ENCODE results near the gene THBS3. TPM values are rescaled to one million over a fixed set of nuclear protein-coding genes. Genes with fewer than 3 reads are reported as not detected.
A peak's percentile ranks its signal among the peaks of the same experiment; 100 is the strongest.
"Not testable (repeated sequence)": the region's sequence is repeated elsewhere in the genome, so short reads cannot be mapped to it uniquely, and the experiment has no call there.

Gene THBS3
- total RNA-seq, 3 donors from 2014 or later (not counting 1 experiment from before 2014, with no cell fraction given) = 16.2 to 19.4 (median 18.6) TPM

DNA sequence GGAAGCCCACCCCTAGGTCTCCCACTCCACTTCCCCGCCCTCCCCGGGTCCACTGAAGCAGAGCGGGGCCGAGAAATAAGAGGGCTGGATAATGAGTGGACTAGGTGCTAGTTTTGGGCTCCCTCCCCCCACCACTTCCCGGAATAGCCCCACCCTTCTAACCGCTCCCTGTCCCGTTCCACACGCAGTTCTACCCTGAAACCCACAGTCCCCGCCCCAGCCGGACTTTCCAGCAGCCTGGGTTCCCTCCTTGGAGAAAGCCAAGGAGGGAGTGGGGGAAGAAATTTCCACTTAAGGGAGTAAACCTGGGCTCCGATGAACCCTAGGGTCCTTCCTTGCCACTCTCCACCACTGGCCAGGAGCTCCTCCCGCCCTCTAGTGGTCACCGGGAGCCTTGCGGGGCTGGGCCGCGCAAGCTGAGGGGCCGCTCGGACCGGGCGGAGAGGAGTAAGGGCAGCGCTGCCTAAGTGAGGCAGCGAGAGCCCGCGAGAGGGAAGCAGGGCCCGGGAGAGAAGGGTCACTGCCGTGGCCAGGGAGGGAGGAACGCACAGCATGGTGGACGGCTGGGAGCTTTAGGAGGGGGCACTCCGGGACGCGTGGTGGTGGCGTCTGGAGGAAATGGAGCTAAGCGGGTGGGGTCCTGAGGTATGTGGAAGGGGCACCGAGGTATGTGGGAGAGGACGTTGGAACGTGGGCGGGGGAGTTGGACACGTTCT is 14.3 kb downstream of the THBS3 start:
- Mint-ChIP-seq H3K4me3 (peak overlapping the region; percentile 90), H3K27ac (peak overlapping the region; percentile 82 to 97), H3K27me3 (ENCODE audit: low read depth in 2 of 2) (peaks cover 0 to 16% of the 10 kb centered on the region in 2 donors), H3K9me3 (no peaks in the 10 kb centered on the region), H3K36me3 (no peaks in the 10 kb centered on the region), H3K4me1 (peaks cover 15 to 33% of the 10 kb centered on the region in 2 donors)
- DNase-seq (peak; percentile 75 to 80), ATAC-seq (peak; percentile 46 to 81 (median 60))
- intact Hi-C loops (cut with micrococcal nuclease) = loop anchor here (5.0 kb wide), 2 partner anchors 34 to 49 kb away; a partner anchor contains a TSS
- whole genome bisulfite sequencing (ENCODE audit: insufficient coverage) = under 1% methylated on average over 33 of the region's 38 CpGs
- Histone ChIP-seq H3K27me3 (ENCODE audit: control insufficient read depth, insufficient read depth, low read length) (no peaks in the 10 kb centered on the region), H3K27ac (ENCODE audit: low read length) (no peak overlapping the region), H3K4me3 (ENCODE audit: low read length) (peak overlapping the region; percentile 27), H3K9me3 (ENCODE audit: control insufficient read depth, insufficient read depth, low read length) (no peaks in the 10 kb centered on the region), H3K36me3 (ENCODE audit: control insufficient read depth, insufficient read depth, low read length) (no peaks in the 10 kb centered on the region), H3K4me1 (ENCODE audit: control insufficient read depth, insufficient read depth, low read length) (peaks cover 30% of the 10 kb centered on the region)
- TF ChIP-seq, protein P1, sequence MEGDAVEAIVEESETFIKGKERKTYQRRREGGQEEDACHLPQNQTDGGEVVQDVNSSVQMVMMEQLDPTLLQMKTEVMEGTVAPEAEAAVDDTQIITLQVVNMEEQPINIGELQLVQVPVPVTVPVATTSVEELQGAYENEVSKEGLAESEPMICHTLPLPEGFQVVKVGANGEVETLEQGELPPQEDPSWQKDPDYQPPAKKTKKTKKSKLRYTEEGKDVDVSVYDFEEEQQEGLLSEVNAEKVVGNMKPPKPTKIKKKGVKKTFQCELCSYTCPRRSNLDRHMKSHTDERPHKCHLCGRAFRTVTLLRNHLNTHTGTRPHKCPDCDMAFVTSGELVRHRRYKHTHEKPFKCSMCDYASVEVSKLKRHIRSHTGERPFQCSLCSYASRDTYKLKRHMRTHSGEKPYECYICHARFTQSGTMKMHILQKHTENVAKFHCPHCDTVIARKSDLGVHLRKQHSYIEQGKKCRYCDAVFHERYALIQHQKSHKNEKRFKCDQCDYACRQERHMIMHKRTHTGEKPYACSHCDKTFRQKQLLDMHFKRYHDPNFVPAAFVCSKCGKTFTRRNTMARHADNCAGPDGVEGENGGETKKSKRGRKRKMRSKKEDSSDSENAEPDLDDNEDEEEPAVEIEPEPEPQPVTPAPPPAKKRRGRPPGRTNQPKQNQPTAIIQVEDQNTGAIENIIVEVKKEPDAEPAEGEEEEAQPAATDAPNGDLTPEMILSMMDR (IDR thresholded peaks at IDR 0.05) = peak; percentile 97

DNA sequence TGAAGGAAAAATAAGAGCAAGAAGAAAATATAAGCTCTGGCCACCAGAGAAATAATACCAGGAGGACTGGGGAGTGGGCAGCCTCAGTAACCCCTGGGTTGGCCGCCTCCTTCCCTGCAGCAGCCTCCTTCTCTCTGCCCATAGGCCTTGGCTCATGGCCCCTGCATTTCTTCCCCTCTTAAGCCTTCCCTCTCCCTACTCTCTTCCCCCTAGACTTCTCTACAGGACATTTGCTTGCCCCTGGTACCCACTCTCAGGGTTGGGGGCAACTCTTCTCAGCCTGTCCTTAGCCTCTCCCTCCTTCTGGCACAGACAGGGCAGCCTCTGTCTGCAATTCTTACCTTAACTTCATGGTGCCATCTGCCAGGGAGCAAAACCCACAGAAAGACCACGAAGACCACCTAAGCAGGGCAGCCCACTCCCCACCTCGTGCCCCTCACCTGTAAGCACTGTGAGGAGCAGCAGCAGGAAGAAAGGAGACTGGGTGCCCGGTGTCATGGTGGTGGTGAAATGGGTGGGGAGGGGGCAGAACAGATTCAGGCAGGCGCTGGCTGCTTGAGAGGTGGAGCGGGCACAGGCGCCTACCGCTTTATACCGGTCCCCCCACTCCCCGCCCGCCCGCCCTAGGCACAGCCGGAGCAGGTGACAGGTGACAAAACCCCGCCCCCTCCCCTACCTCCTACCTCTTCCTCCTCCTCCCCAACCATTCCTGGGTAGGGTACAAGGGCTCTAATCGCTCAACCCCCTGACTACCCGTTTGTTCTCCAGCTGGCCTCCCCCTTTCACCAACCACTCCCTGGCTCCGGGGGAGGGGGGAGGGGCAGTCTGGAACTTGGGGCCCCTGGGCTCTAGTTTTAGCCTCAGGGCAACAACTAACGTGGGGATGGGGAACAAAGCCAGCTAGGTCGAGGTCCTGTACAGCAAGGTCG is 15.1 kb downstream of the THBS3 start:
- H3K36me3 Mint-ChIP-seq = no peaks in the 10 kb centered on the region
- peak in 1 of 2 donors; percentile 68 for DNase-seq

GRCh38 chr1:155191904-155192303 is 15.8 kb downstream of the THBS3 start:
- Histone ChIP-seq H3K27ac (ENCODE audit: low read length) (no peak overlapping the region), H3K4me1 (ENCODE audit: control insufficient read depth, insufficient read depth, low read length) (peaks cover 30% of the 10 kb centered on the region), H3K9me3 (ENCODE audit: control insufficient read depth, insufficient read depth, low read length) (no peaks in the 10 kb centered on the region), H3K36me3 (ENCODE audit: control insufficient read depth, insufficient read depth, low read length) (no peaks in the 10 kb centered on the region), H3K27me3 (ENCODE audit: control insufficient read depth, insufficient read depth, low read length) (no peaks in the 10 kb centered on the region), H3K4me3 (ENCODE audit: low read length) (no peak overlapping the region)
- DNase-seq = no peak
- peaks cover 0 to 16% of the 10 kb centered on the region in 2 donors for H3K27me3 Mint-ChIP-seq (ENCODE audit: low read depth in 2 of 2)
- no peak for ATAC-seq
- intact Hi-C loops (cut with micrococcal nuclease) = loop anchor here (5.0 kb wide), 2 partner anchors 35 to 50 kb away; a partner anchor contains a TSS
- TF ChIP-seq, protein P1 (IDR thresholded peaks at IDR 0.05) = no peak
- H3K27ac Mint-ChIP-seq = peak overlapping the region in 1 of 2 donors; percentile 62
- H3K4me1 Mint-ChIP-seq = peaks cover 20 to 39% of the 10 kb centered on the region in 2 donors
- 88% methylated on average over 17 of the region's 17 CpGs for WGBS (ENCODE audit: insufficient coverage)
- no peak overlapping the region for H3K4me3 Mint-ChIP-seq
- H3K36me3 Mint-ChIP-seq = no peaks in the 10 kb centered on the region
- no peaks in the 10 kb centered on the region for H3K9me3 Mint-ChIP-seq

More for the DNA sequence above, 15.1 kb downstream of the THBS3 start:
- WGBS (ENCODE audit: insufficient coverage) = 30% methylated on average over 10 of the region's 20 CpGs
- Mint-ChIP-seq H3K4me1 (peaks cover 20 to 39% of the 10 kb centered on the region in 2 donors), H3K27ac (peak overlapping the region in 1 of 2 donors; percentile 97), H3K27me3 (ENCODE audit: low read depth in 2 of 2) (peaks cover 0 to 16% of the 10 kb centered on the region in 2 donors), H3K4me3 (peak overlapping the region; percentile 35), H3K9me3 (no peaks in the 10 kb centered on the region)
- Histone ChIP-seq H3K4me1 (ENCODE audit: control insufficient read depth, insufficient read depth, low read length) (peaks cover 30% of the 10 kb centered on the region), H3K9me3 (ENCODE audit: control insufficient read depth, insufficient read depth, low read length) (no peaks in the 10 kb centered on the region), H3K36me3 (ENCODE audit: control insufficient read depth, insufficient read depth, low read length) (no peaks in the 10 kb centered on the region), H3K27me3 (ENCODE audit: control insufficient read depth, insufficient read depth, low read length) (no peaks in the 10 kb centered on the region), H3K4me3 (ENCODE audit: low read length) (peak overlapping the region; percentile 27), H3K27ac (ENCODE audit: low read length) (no peak overlapping the region)
- TF ChIP-seq, protein P1 (IDR thresholded peaks at IDR 0.05) = no peak
- no peak for ATAC-seq
- intact Hi-C loops (cut with micrococcal nuclease) = loop anchor here (5.0 kb wide), 2 partner anchors 35 to 50 kb away; a partner anchor contains a TSS

DNA sequence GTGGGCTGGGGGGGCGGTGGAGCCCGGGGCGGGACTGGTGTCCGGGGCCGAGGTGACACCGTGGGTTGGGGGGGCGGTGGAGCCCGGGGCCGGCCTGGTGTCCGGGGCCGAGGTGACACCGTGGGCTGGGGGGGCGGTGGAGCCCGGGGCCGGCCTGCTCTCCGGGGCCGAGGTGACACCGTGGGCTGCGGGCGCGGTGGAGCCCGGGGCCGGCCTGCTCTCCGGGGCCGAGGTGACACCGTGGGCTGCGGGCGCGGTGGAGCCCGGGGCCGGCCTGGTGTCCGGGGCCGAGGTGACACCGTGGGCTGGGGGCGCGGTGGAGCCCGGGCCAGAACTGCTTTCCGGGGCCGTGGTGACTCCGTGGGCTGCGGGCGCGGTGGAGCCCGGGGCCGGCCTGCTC is 17.8 kb downstream of the THBS3 start:
- H3K4me3 ChIP-seq (ENCODE audit: low read length); H3K36me3 ChIP-seq (ENCODE audit: control insufficient read depth, insufficient read depth, low read length); H3K27ac Mint-ChIP-seq; H3K4me3 Mint-ChIP-seq; DNase-seq; H3K27me3 ChIP-seq (ENCODE audit: control insufficient read depth, insufficient read depth, low read length); H3K9me3 Mint-ChIP-seq; H3K9me3 ChIP-seq (ENCODE audit: control insufficient read depth, insufficient read depth, low read length); ATAC-seq; H3K36me3 Mint-ChIP-seq; H3K27ac ChIP-seq (ENCODE audit: low read length): not testable (repeated sequence)
- intact Hi-C loops (cut with micrococcal nuclease) = loop anchor here (5.0 kb wide), 2 partner anchors 37 to 52 kb away; a partner anchor contains a TSS
- WGBS (ENCODE audit: insufficient coverage) = 97% methylated on average over 20 of the region's 45 CpGs
- peaks cover 0 to 13% of the 10 kb centered on the region in 2 donors for H3K27me3 Mint-ChIP-seq (ENCODE audit: low read depth in 2 of 2)
- peaks cover 39% of the 10 kb centered on the region for H3K4me1 ChIP-seq (ENCODE audit: control insufficient read depth, insufficient read depth, low read length)
- peaks cover 20 to 34% of the 10 kb centered on the region in 2 donors for H3K4me1 Mint-ChIP-seq

Measured in natural killer cell (primary cell).